ENCODE measurements around the gene MRC1.

The MRC1 gene

GRCh38 chr10:17848646-17849045, 39.5 kb downstream of the MRC1 start:
- no peak for DNase-seq

- no peak for DNase-seq
Observed at GRCh38 chr10:17850501-17850900, 41.4 kb downstream of the MRC1 start.

GRCh38 chr10:17851611-17852010, 42.5 kb downstream of the MRC1 start:
- no peak for DNase-seq

DNA sequence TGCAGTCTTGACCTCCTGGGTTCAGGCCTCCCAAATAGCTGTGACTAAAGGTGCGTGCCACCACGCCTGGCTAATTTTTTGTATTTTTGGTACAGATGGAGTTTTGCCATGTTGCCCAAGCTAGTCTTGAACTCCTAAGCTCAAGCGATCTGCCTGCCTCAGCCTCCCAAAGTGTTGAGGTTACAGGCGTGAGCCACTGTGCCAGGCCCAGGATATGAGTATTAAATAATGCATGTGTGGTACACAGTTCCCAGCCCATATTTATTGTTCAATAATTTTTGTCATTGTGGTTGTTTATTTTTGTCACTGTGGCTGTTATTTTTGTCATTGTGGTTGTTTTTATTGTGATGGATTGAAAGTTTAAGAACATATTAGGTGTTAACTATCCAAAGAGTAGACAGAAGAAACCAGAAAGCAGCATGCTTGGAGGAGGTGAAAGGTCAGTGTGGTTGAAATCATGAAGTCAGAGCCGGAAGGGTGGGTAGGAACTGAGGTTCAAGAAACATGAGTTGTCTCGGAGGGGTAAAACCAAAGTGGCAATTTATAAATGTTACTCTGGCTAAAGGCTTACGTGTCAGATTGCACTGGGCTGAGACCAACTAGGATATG, 45.0 kb downstream of the MRC1 start:
- DNase-seq, result no peak

- DNase-seq, result no peak
Observed at GRCh38 chr10:17857040-17857439, 47.9 kb downstream of the MRC1 start.

DNA sequence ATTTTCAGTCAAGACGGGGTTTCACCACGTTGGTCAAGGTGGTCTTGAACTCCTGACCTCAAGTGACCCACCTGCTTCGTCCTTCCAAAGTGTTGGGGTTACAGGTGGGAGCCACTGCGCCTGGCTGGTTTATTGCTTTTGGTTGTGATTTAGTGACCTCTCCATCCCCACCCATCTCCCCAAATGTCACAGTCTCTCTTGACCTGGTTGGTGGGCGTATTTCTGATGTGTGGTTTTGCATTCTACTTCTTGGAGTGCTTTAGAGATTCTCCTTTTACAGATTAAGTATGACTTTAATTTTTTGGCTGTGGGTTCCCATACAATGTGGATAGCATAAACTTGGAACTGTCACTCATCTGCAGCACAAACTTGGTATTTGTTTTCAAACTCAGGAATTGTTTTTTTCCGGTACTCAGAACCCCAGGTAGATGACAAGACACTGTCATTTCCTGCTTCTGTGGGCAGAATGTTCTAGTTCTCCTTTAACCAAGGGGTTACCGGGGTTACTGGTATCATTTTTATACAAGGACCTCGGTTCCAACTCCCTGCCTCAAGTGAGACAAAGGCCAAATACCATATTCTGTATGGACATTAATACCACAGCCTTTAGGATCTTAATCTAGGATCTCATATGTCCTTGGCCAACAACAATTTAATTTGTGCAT, 50.5 kb downstream of the MRC1 start:
- no peak for DNase-seq

DNA sequence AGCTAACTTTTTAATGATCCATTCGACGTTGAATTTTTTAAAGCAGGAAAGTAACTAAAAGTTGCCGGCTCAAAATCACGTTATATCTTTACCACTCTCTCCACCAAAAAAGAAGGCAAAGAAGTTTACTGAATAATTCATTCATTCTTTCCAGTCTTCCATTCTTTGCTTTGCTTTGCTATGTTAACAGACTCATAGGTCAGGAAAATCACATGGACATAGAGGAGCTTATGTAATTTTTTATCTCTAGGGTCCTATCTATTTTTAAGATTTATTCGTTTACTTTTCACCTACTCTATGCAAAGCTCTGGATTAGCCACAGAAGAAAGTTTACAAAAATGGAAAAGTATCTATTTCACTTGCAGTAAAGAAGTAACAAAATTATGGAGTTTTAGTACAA, 52.6 kb downstream of the MRC1 start:
- DNase-seq, result no peak

- no peak for DNase-seq
Observed at GRCh38 chr10:17865351-17865750, 56.2 kb downstream of the MRC1 start.

- no peak for DNase-seq
Observed at GRCh38 chr10:17866346-17866745, 57.2 kb downstream of the MRC1 start.

DNA sequence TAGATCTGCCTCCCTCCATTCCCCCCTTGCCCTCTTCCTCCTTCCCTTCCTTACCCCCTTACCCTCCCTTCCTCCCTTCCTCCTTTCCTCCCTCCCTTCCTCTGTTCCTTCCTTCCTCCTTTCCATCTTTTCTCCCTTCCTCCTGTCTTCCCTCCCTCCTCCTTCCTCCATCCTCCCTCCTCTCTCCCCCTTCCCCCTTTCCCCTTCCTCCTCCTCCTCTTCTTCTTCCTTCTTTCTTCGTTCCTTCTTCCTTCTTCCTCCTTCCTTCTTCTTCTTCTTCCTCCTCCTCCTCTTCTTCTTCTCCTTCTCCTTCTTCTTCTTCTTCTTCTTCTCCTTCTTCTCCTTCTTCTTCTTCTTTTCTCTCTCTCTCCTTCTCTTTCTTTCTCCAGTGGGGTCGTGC, 57.9 kb downstream of the MRC1 start:
- DNase-seq, result no peak

GRCh38 chr10:17871036-17871435, 61.9 kb downstream of the MRC1 start:
- no peak for DNase-seq

DNA sequence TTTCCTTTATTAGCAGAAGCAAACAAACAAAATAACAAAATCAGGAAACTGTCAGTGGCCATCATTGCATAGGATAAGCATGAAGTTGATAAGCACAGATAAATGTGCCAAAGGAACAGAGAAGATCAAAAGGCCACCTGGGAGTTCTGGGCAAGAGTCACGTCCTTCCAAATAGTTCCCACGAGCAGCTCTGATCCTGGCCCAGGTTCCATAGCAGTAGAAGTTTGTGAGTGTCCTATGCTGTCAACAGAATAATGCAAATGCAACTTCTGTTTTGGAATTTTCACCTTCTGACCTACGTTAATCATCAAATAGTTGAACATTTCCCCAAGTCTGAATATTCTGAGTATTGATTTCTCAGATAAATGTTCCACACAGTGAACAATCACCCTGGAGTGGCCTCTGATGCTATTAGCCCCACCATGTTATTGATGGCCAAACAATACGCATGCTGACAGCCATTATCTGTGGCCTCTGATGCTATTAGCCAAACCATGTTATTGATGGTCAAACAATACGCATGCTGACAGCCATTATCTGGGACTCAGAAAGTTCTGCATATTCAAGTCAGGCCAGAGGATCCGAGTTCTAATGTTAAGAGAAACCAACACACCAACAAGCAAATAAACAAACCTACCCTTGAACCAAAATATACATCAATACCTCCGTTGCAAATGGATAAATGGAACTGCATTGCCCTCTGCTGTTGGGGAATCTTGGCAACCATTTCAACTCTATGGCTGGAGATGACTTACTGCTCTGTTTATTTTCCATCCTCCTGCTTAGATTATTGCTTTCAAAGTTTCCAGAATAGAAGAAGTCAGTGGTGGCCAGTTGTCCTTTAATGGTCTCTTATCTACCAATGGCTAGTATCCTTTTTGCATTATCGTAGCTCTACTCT, 63.3 kb downstream of the MRC1 start:
- DNase-seq, result peak; percentile 22

GRCh38 chr10:17873946-17874345, 64.8 kb downstream of the MRC1 start:
- DNase-seq, result peak; percentile 9

DNA sequence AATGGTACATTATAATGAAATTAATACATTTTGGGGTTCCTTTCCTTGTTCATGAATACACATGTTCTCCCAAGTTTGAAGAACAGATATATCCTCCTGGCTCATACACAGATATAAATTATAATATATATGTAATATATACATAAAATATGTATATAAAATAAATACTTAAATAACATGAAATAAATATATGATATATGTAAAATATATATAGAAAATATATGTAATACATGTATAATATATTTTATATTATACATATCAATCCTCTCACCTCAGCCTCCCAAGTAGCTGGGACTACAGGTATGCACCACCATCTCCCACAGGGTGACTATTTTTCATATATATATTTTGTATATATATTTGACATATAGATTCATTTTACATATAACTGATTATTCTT, 68.0 kb downstream of the MRC1 start:
- DNase-seq, result no peak

DNA sequence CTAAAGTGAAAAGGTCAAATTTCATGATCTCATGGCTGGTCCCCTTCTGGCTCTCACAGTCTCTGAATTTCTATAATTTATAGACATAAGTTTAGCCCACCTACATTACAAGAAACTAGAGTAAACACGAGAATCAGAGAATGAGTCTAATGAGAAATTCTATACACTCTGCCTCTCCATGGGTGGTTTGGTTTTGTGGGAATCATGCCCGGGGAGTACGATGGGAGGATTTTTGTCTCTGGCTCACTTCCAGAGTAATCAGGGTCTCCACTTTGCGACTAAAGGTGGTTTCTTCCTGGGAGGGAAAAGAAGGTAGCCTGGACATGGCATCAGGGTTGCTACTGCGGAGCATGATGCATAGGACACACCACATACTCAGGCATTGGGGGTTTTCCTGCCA, 69.7 kb downstream of the MRC1 start:
- DNase-seq, result no peak

GRCh38 chr10:17880601-17881000, 71.5 kb downstream of the MRC1 start:
- peak; percentile 64 for DNase-seq

DNA sequence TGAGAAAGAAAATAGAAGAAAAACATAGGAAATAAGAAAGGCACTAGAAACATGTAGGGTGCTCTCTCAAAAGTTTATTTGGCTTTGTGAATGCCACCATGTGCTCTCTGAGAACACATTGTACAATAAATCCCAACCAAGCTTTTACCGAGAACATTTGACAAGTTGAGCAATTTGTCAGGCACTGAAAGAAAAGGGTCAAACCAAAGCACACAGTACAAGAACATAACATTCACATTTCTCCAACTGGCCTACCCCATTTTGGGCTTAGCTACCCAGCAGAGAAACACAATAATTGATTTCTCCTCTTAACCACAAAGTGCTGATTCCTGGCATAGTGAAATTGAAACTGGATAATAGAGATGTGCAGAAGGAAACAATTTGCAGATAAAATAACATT, 73.4 kb downstream of the MRC1 start:
- DNase-seq, result peak; percentile 27

DNA sequence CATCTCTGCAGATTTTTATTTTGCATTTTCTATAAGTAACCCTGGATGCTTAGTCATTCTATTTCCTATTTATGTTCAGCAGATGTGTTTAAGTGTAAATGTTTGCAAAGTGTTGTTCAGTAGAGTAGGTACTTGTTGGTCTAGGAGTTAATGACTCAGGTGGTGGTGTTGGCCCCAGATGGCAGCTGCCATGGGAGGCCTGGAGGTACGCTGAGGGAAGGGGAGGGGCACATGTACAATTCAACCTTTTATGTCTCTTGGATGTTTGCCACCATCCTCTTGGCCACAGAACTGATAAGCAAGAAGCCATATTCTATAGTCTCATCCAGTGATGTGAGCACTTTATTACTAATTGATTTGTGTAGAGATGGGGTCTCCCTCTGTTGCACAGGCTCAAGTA, 74.5 kb downstream of the MRC1 start:
- DNase-seq, result no peak

- DNase-seq, result no peak
Observed at GRCh38 chr10:17888189-17888588, 79.0 kb downstream of the MRC1 start.

GRCh38 chr10:17891435-17891834, 82.3 kb downstream of the MRC1 start:
- DNase-seq, result no peak

- no peak for DNase-seq
Observed at GRCh38 chr10:17904564-17904963, 95.4 kb downstream of the MRC1 start.

DNA sequence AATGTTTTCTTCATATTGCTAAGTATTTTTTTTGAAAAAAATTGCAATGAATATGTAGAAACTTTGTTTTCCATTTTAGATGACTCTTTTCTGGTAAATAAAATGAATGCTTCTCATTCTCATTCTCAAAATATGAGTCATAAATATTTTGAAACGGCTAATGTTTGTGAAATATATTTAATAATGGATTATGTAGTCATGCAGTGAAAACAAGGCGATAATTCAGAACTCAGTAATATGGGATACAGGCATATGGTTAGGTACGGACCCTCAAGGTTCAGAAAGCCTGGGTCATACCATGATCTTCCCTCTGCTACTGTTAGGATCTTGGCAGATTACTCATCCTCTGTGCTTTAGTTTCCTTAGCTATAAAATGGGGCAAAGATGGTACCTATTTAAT, 96.3 kb downstream of the MRC1 start:
- no peak for DNase-seq

DNA sequence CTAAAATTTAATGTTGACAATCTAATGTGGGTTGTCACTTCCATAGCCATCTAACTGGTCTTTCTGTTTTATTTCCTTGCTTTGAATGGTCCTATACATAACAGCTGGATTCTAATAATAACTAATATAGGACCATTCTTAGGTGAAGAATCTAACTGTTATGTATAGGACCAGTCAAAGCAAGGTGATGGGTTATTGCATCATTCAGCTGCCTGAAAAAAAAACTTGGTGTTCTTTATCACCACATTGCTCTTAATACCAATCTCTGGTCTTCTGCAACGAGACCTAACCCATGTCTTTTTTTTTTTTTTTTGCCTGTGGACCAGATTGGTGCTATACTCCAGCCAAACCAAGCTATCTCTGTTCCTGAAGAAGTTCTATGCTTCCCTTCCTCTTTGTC, 96.9 kb downstream of the MRC1 start:
- DNase-seq, result no peak

GRCh38 chr10:17907641-17908040, 98.5 kb downstream of the MRC1 start:
- no peak for DNase-seq

All from fibroblast of upper back skin (primary cell).